H1 (cell line): ENCODE data around the gene MAP3K14. TPM values are rescaled to one million over a fixed set of nuclear protein-coding genes. Genes with fewer than 3 reads are reported as not detected.

Source experiments
- CTCF ChIA-PET: fragments of 300-600 bp; sonication (Branson Sonifier 250); formaldehyde crosslinking; loops from one replicate; lab custom pipeline; 2021; ENCODE audit not compliant: partially characterized antibody; lab: Charles Lee
- POLR2A ChIA-PET: fragments of 300-600 bp; sonication (Branson Sonifier 250); formaldehyde crosslinking; loops from one replicate; lab custom pipeline; 2021; ENCODE audit warnings: inconsistent platforms; ENCODE audit not compliant: partially characterized antibody; lab: Charles Lee
- DNase-seq, 2 experiments: peaks; one replicate each; pipeline versions ENCODE4 v3.0.0 to v3.0.0-alpha.2; 2010 to 2022; ENCODE audit warnings: low spot score in 2 of 2, low read depth in 1 of 2, mixed read lengths in 1 of 2
- FAIRE-seq: peaks from 2 replicates; lab custom pipeline; 2011; peaks lifted over from hg19 to GRCh38; lab: Jason Lieb, UNC
- H2AFZ ChIP-seq: 2 replicates; pipeline ENCODE4 v1.8.1; 2012; ENCODE audit warnings: low read length, inconsistent platforms
- H2AK5ac ChIP-seq: 2 replicates; pipeline ENCODE4 v1.6.1; 2013; ENCODE audit warnings: low read depth, low read length
- H2BK120ac ChIP-seq: replicated peaks from 2 replicates; pipeline ENCODE3; 2013; ENCODE audit warnings: low read depth, low read length, inconsistent platforms
- H2BK12ac ChIP-seq: 2 replicates; pipeline ENCODE4 v1.6.1; 2013; ENCODE audit warnings: low read depth, low read length
- H2BK15ac ChIP-seq: 2 replicates; pipeline ENCODE4 v1.6.1; 2013; ENCODE audit warnings: low read length
- H2BK20ac ChIP-seq: 2 replicates; pipeline ENCODE4 v1.6.1; 2013; ENCODE audit warnings: low read length
- H2BK5ac ChIP-seq: 2 replicates; pipeline ENCODE4 v1.6.1; 2013; ENCODE audit warnings: low read depth, low read length
- H3K14ac ChIP-seq: 2 replicates; pipeline ENCODE4 v1.6.1; 2013; ENCODE audit warnings: inconsistent platforms; ENCODE audit not compliant: insufficient read length
- H3K18ac ChIP-seq: 2 replicates; pipeline ENCODE4 v1.6.1; 2013; ENCODE audit warnings: low read length; ENCODE audit errors: extremely low read depth
- H3K23ac ChIP-seq: 2 replicates; pipeline ENCODE4 v1.6.1; 2013; ENCODE audit warnings: inconsistent platforms; ENCODE audit not compliant: insufficient read length
- H3K23me2 ChIP-seq: 2 replicates; pipeline ENCODE4 v1.6.1; 2013; ENCODE audit warnings: low read depth, low read length
- H3K27ac ChIP-seq: 2 replicates; pipeline ENCODE4 v1.6.1; 2011; ENCODE audit warnings: low read depth, low read length, inconsistent platforms
- H3K27me3 ChIP-seq, 4 experiments: replicated peaks in 1 of 4; 1 replicate in 1 of 4; 2 replicates in 3 of 4; pipeline versions ENCODE4 v1.6.1 to v1.8.1; 2011 to 2013; ENCODE audit warnings: low read length in 3 of 4, mild to moderate bottlenecking in 3 of 4, inconsistent platforms in 2 of 4, mixed read lengths in 2 of 4, moderate library complexity in 1 of 4; ENCODE audit not compliant: control insufficient read depth in 3 of 4, insufficient read depth in 3 of 4; ENCODE audit errors: extremely low read depth in 1 of 4
- H3K36me3 ChIP-seq, 4 experiments: 2 replicates each; pipeline versions ENCODE4 v1.6.1 to v1.8.1; 2011 to 2013; ENCODE audit warnings: mild to moderate bottlenecking in 4 of 4, low read length in 3 of 4, moderate library complexity in 2 of 4, control low read depth in 1 of 4, inconsistent platforms in 1 of 4; ENCODE audit not compliant: insufficient read depth in 4 of 4, control insufficient read depth in 2 of 4
- H3K4ac ChIP-seq: replicated peaks from 2 replicates; pipeline ENCODE3; 2013; ENCODE audit warnings: low read length, low read depth, mixed read lengths, inconsistent platforms; ENCODE audit not compliant: insufficient read length
- H3K4me1 ChIP-seq, 4 experiments: replicated peaks in 1 of 4; 1 replicate in 1 of 4; 2 replicates in 3 of 4; pipeline versions ENCODE4 v1.6.1 to v1.8.1; 2011 to 2013; ENCODE audit warnings: low read length in 3 of 4, inconsistent platforms in 2 of 4, mixed read lengths in 1 of 4; ENCODE audit not compliant: insufficient read depth in 4 of 4, control insufficient read depth in 3 of 4
- H3K4me2 ChIP-seq, 2 experiments: 2 replicates each; pipeline versions ENCODE4 v1.6.1 to v1.8.1; 2011 to 2013; ENCODE audit warnings: low read depth in 2 of 2, low read length in 2 of 2, control low read depth in 1 of 2, inconsistent platforms in 1 of 2, mild to moderate bottlenecking in 1 of 2; ENCODE audit not compliant: insufficient read depth in 1 of 2
- H3K4me3 ChIP-seq, 4 experiments: fragments of 200-600, 300-600 bp in 1 of 4; sonication (generic), shearing (Covaris generic), sonication (Bioruptor Twin) in 1 of 4; 2 replicates each; pipeline versions ENCODE4 v1.5.1 to v1.8.1; 2011 to 2016; ENCODE audit warnings: low read length in 4 of 4, low read depth in 3 of 4, control low read depth in 2 of 4, inconsistent platforms in 2 of 4, mild to moderate bottlenecking in 2 of 4, mixed read lengths in 1 of 4, moderate library complexity in 1 of 4; ENCODE audit not compliant: insufficient read depth in 2 of 4; ENCODE audit errors: extremely low read depth in 1 of 4
- H3K56ac ChIP-seq: replicated peaks from 2 replicates; pipeline ENCODE3; 2013; ENCODE audit warnings: low read depth, mild to moderate bottlenecking, mixed read lengths, low read length, inconsistent platforms; ENCODE audit not compliant: insufficient read length
- H3K79me1 ChIP-seq: 2 replicates; pipeline ENCODE4 v1.6.1; 2013; ENCODE audit warnings: low read depth, low read length, control low read depth
- H3K79me2 ChIP-seq, 2 experiments: 2 replicates each; pipeline versions ENCODE4 v1.6.1 to v1.8.1; 2012 to 2013; ENCODE audit warnings: low read length in 2 of 2, mild to moderate bottlenecking in 2 of 2, inconsistent platforms in 1 of 2; ENCODE audit not compliant: insufficient read depth in 2 of 2, control insufficient read depth in 1 of 2
- H3K9ac ChIP-seq, 4 experiments: replicated peaks in 1 of 4; 1 replicate in 1 of 4; 2 replicates in 3 of 4; pipeline versions ENCODE4 v1.6.1 to v1.8.1; 2011 to 2013; ENCODE audit warnings: low read depth in 3 of 4, low read length in 3 of 4, control low read depth in 2 of 4, mild to moderate bottlenecking in 2 of 4, moderate library complexity in 2 of 4, inconsistent platforms in 1 of 4; ENCODE audit errors: extremely low read depth in 1 of 4
- H3K9me3 ChIP-seq, 2 experiments: 2 replicates each; pipeline versions ENCODE4 v1.6.1 to v1.8.1; 2012 to 2013; ENCODE audit warnings: mild to moderate bottlenecking in 2 of 2, moderate library complexity in 2 of 2, control low read depth in 1 of 2, inconsistent platforms in 1 of 2, low read depth in 1 of 2, low read length in 1 of 2, mixed read lengths in 1 of 2; ENCODE audit not compliant: insufficient read depth in 2 of 2
- H4K20me1 ChIP-seq, 2 experiments: replicated peaks in 1 of 2; 2 replicates each; pipeline versions ENCODE3 to v1.8.1; 2011 to 2013; ENCODE audit warnings: inconsistent platforms in 2 of 2, low read length in 2 of 2, mild to moderate bottlenecking in 1 of 2; ENCODE audit not compliant: insufficient read depth in 2 of 2, control insufficient read depth in 1 of 2
- H4K5ac ChIP-seq: 2 replicates; pipeline ENCODE4 v1.6.1; 2013; ENCODE audit warnings: low read length, low read depth, mixed read lengths, inconsistent platforms; ENCODE audit not compliant: insufficient read length
- H4K8ac ChIP-seq: 2 replicates; pipeline ENCODE4 v1.8.0; 2013; ENCODE audit warnings: mild to moderate bottlenecking, moderate library complexity, low read length, inconsistent platforms; ENCODE audit not compliant: insufficient read depth; ENCODE audit errors: extremely low read depth
- H4K91ac ChIP-seq: replicated peaks from 2 replicates; pipeline ENCODE3; 2013; ENCODE audit warnings: low read length, mixed read lengths, inconsistent platforms; ENCODE audit not compliant: insufficient read length
- CBX8 ChIP-seq: fragments of 300-800, 300-1000 bp; sonication (generic); IDR thresholded peaks from 2 replicates; pipeline ENCODE4 v1.7.1; 2016; ENCODE audit warnings: low read depth, low read length, borderline replicate concordance
- KDM1A ChIP-seq: fragments of 200-600, 300-600 bp; sonication (generic); IDR thresholded peaks from 2 replicates; pipeline ENCODE4 v1.7.1; 2016; ENCODE audit warnings: mild to moderate bottlenecking, low read length, borderline replicate concordance
- NANOG ChIP-seq: IDR thresholded peaks from 2 replicates; pipeline ENCODE4 v1.6.1; 2011; ENCODE audit warnings: low read length, low read depth, mild to moderate bottlenecking, inconsistent platforms; ENCODE audit not compliant: insufficient read depth, poor library complexity, severe bottlenecking
- PHF8 ChIP-seq: fragments of 200-600 bp; sonication (generic); conservative IDR thresholded peaks from 2 replicates; pipeline ENCODE4 v1.7.1; 2012; ENCODE audit warnings: low read depth, mild to moderate bottlenecking, inconsistent platforms, low read length, moderate library complexity
- RNF2 ChIP-seq: fragments of 200-900, 300-1000 bp; sonication (generic); IDR thresholded peaks from 2 replicates; pipeline ENCODE4 v1.7.1; 2016; ENCODE audit warnings: borderline replicate concordance, low read depth, mild to moderate bottlenecking, antibody characterized with exemption, low read length; ENCODE audit not compliant: poor library complexity, severe bottlenecking; ENCODE audit errors: missing control alignments
- SAP30 ChIP-seq: fragments of 300-600 bp; sonication (generic); IDR thresholded peaks from 2 replicates; pipeline ENCODE4 v1.7.1; 2012; ENCODE audit warnings: low read length, moderate library complexity, mild to moderate bottlenecking, inconsistent platforms; ENCODE audit not compliant: insufficient read depth, insufficient replicate concordance
- SIRT6 ChIP-seq: IDR thresholded peaks from one replicate; pipeline ENCODE4 v1.7.1; 2012; ENCODE audit warnings: low read length, inconsistent platforms
- SIX5 ChIP-seq: IDR thresholded peaks from 2 replicates; pipeline ENCODE4 v1.6.1; 2011; ENCODE audit warnings: mild to moderate bottlenecking, low read depth, low read length
- TAF1 ChIP-seq: IDR thresholded peaks from 2 replicates; pipeline ENCODE4 v1.6.1; 2011; ENCODE audit warnings: mild to moderate bottlenecking, low read depth, low read length
- TAF7 ChIP-seq: optimal IDR thresholded peaks from 2 replicates; pipeline ENCODE3; 2011; ENCODE audit warnings: low read depth, mild to moderate bottlenecking, inconsistent platforms, low read length, moderate library complexity, borderline replicate concordance
- WGBS, 2 experiments: shearing (Covaris generic) in 1 of 2; methylation state at CpG; one replicate each; pipeline versions ENCODE4 v1.1.6 to v1.1.7; 2013 to 2015; ENCODE audit warnings: low lambda C conversion rate in 2 of 2, mixed read lengths in 2 of 2, inconsistent platforms in 1 of 2, low coverage in 1 of 2, missing lambda C conversion rate in 1 of 2; ENCODE audit not compliant: insufficient replicate concordance in 2 of 2, insufficient coverage in 1 of 2, insufficient read length in 1 of 2; ENCODE audit errors: extremely low coverage in 1 of 2, missing lambda C conversion rate in 1 of 2; 5-methylcytosine and 5-hydroxymethylcytosine counted together
- polyA plus RNA-seq, 7 experiments: library from polyadenylated mRNA; depleted of rRNA in 3 of 7; stranded (reverse) in 5 of 7; unstranded in 2 of 7; fragments of >200 nt in 5 of 7; fragments of 200-250 nt in 2 of 7; gene quantifications; 1 replicate in 5 of 7; 2 replicates in 1 of 7; 4 replicates in 1 of 7; pipeline versions ENCODE4 v1.2.1 to v1.2.3, GENCODE V29; 2011 to 2013; ENCODE audit warnings: missing spikeins in 2 of 7, mixed read lengths in 2 of 7
- total RNA-seq: library from RNA; stranded (reverse); fragmentation: NEBNext Ultra II Directional; extraction: Animal tissue kit (Norgen Biotek cat#: 25700); gene quantifications from 2 replicates; pipeline ENCODE4 v1.2.1, GENCODE V29; 2021
- TF ChIP-seq, protein P1 (sequence below): IDR thresholded peaks from 2 replicates; pipeline ENCODE4 v1.6.1; 2011; ENCODE audit warnings: low read depth, mild to moderate bottlenecking, low read length; ENCODE audit not compliant: insufficient read depth

Gene MAP3K14
- total and polyA plus RNA-seq, 2 of the 8 experiments (the other 6 are each of a cell fraction or from before 2014, with no cell fraction given): 5.2 to 6.1 TPM

DNA sequence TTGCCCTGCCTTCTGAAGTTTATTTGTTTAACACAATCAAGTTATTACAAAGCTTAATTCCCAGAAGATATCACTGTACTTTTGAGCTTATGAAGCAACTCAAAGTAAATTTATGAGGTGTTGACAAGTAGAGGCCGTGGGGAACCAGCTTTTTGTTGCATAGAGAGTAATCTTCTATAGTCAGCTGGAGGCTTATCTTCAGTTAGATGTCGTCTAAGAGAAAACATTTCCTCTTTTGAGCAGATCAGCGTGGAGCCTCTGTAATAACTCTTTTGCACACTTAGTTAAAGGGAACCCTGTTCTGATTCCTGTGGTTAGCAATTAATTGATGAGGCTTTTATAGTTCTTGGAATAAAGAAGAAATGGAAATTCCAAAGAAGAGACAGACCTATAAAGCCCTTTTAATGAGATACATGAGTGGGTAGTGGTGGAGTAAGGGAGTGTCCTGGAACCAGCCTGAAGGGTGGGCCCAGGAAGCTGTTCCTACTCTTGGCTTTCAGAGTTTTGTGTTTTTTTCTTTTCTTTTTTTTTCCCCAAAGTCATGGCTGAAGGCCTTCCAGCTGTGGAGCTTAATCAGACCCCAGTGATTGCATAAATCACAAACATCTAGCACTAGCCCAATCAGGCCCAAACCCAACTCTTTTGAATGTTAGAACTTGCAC, 28.9 kb upstream of the MAP3K14 start:
- H2AK5ac ChIP-seq: no peak overlapping the region
- ChIA-PET POLR2A (interaction anchor here (1.1 to 1.7 kb wide), 2 partner anchors 29 to 197 kb away, joined by 4 to 5 read pairs; partner anchors contain the start of genes HEXIM1 and MAP3K14), CTCF (interaction anchor here (0.8 to 1.7 kb wide), 6 partner anchors 9 to 90 kb away, joined by 3 to 8 read pairs (median 3); no protein-coding TSS in a partner anchor)
- no peaks in the 10 kb centered on the region for H3K79me2 ChIP-seq
- no peak overlapping the region for H2BK5ac ChIP-seq
- H3K14ac ChIP-seq: no peak overlapping the region
- H3K27me3 ChIP-seq: no peaks in the 10 kb centered on the region
- no peak overlapping the region for H4K8ac ChIP-seq
- DNase-seq (no peak), FAIRE-seq (no peak)
- no peak overlapping the region for H3K23ac ChIP-seq
- no peaks in the 10 kb centered on the region for H4K20me1 ChIP-seq
- 0 out of 2 replicates have a peak overlapping the region, but pooled peaks have one; percentile 32 for H2BK20ac ChIP-seq
- 88% methylated on average over 3 of the region's 3 CpGs; no CpG with 5 or more reads in 1 of the 2 experiments for WGBS, 2 experiments
- no peak overlapping the region for H3K18ac ChIP-seq
- H2BK15ac ChIP-seq: no peak overlapping the region
- no peak overlapping the region for H3K56ac ChIP-seq
- peak overlapping the region; percentile 50; the same call in 1 of the 2 replicates for H2BK12ac ChIP-seq
- H4K91ac ChIP-seq: no peak overlapping the region
- no peaks in the 10 kb centered on the region for H3K9me3 ChIP-seq
- H3K4me1 ChIP-seq: peaks cover 2 to 8% (median 4%) of the 10 kb centered on the region in 4 experiments; a peak in 6 of 7 replicates
- no peaks in the 10 kb centered on the region for H3K79me1 ChIP-seq
- no peak overlapping the region for H3K9ac ChIP-seq
- H4K5ac ChIP-seq: no peak overlapping the region
- H3K27ac ChIP-seq: no peak overlapping the region
- H3K4me3 ChIP-seq: no peak overlapping the region
- H3K36me3 ChIP-seq: no peaks in the 10 kb centered on the region
- H2BK120ac ChIP-seq: no peak overlapping the region
- no peak overlapping the region for H3K4ac ChIP-seq
- no peaks in the 10 kb centered on the region for H3K23me2 ChIP-seq
- 0 out of 2 replicates have a peak overlapping the region, but pooled peaks have one; percentile 5 for H2AFZ ChIP-seq
- no peak overlapping the region for H3K4me2 ChIP-seq
- TF ChIP-seq RNF2: no peak
- TF ChIP-seq NANOG: no peak
- no peak for TF ChIP-seq TAF7
- no peak for TF ChIP-seq KDM1A
- no peak for TF ChIP-seq SIX5
- TF ChIP-seq PHF8: no peak
- no peak for TF ChIP-seq TAF1
- TF ChIP-seq, protein P1, sequence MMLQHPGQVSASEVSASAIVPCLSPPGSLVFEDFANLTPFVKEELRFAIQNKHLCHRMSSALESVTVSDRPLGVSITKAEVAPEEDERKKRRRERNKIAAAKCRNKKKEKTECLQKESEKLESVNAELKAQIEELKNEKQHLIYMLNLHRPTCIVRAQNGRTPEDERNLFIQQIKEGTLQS: no peak
- no peak for TF ChIP-seq CBX8
- TF ChIP-seq SAP30: no peak
- no peak for TF ChIP-seq SIRT6
